T-helper 9 cell (primary cell): Measurements from ENCODE around the gene ZER1.
"Not testable (repeated sequence)": the region's sequence is repeated elsewhere in the genome, so short reads cannot be mapped to it uniquely, and the experiment has no call there.

ENCODE experiments used
- DNase-seq: peaks from one replicate; pipeline ENCODE4 v3.0.0-alpha.2; 2020

ZER1 gene

DNA sequence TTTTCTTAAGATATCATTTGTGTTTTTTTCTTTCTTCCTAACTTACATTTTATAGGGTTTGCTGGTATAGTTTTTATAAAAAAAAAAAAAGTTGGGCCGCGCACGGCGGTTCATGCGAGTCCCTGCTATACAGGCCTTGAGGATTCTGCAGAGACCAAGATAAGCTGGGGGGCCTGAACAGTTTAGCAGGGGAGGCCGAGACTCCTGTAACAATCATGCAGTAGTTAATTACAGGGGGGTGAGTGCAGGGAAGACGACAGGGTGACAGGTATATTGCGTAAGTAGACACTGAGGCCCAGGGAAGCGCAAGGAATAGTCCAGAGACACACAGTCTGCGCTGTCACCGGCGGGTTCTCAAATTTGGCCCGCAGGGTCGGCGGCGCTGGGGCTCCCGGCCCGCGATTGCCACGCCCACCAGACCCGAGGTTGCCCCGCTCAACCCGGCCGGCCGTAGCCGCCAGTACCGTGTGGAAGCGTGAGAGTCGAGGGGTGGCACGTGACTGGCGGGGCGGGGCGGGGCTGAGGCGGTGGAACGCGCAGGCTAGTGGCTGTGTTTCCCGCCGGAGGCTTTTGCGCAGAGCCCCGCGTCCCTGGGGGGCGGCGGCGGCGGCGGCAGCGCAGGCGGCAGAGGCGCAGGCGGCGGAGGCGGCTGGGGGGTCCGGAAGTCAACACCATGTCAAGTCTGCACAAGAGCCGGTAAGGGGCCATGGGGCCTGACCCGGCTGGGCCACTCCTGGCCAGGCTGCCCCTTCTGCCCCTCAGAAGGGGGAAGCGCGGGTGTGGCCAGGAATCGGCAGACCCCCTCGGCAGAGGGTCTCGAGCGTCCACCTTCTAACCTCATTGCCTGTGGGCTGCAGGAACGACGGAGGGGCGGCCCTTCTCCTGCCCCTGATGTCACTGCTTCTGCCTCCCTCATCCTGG, 15.2 kb upstream of the ZER1 start, which contains the start of gene TBC1D13:
Gene TBC1D13 (plus strand): TSS at position 573 of the 921 bp plus-strand sequence. CDS start 101 bp downstream, at position 674.
- DNase-seq = peak; percentile 89

DNA sequence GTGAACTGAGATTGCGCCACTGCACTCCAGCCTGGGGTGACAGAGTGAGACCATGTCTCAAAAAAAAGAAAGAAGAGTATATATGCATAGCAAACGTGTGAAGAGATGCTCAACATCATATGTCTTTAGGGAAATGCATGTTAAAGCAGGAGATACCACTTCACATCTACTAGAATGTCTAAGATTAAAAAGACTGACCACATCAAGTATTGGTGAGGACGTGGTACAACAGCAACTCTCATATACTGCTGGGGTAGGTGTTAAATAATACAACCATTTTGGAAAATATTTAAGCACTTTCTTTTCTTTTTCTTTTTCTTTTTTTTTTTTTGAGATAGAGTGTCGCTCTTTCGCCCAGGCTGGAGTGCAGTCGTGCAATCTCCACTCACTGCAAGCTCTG, 13.7 kb upstream of the ZER1 start:
- DNase-seq = no peak

DNA sequence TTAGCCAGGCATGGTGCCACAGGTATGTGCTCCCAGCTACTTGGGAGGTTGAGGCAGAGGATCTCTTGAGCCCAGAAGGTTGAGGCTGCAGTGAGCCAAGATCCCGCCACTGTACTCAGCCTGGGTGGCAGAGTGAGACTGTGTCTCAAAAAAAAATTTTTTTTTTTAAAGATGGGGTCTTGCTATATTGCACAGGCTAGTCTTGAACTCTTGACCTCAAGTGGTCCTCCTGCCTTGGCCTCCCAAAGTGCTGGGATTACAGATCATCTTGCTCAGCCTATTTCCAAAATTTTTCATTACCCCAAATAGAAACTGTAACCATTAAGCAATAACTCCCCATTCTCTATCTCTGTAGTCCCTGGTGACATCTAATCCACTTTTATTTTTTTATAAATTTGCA, 10.9 kb upstream of the ZER1 start:
- DNase-seq = no peak

DNA sequence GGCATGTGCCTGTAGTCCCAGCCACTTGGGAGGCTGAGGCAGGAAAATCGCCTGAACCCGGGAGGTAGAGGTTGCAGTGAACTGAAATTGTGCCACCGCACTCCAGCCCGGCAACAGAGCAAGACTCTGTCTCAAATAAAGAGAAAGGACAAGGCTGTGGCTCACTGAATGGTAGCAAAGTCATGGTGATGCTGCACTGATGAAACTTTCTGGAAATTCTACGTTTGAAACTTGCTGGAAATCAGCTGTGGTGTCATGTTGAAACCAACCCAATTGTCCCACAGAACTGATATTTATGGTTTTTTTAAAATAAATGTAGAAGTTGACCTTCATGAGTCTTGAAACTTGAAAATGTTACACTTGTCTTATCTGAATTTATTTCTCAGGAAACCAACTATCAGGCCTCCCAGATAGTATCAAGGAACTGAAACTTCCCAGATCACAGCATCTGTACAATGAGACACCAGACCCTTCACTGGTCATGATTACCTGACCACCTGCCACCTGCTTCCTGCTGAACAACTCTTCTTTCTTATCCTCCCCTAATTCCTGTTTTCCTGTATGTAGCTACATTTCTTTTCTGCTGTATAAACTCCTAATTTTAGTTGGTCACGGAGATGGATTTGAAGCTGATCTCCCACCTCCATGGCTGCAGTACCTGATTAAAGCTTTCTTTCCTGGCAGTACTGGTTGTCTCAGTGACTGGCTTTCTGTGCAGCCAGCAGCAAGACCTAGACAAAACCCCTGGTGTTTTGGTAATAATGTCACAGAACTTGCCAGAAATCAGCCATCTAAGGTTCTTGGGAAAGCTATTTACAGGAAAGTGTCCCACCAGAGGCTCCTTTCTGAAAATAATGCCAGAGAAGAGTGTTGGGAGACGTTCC, 9.7 kb upstream of the ZER1 start:
- no peak for DNase-seq

DNA sequence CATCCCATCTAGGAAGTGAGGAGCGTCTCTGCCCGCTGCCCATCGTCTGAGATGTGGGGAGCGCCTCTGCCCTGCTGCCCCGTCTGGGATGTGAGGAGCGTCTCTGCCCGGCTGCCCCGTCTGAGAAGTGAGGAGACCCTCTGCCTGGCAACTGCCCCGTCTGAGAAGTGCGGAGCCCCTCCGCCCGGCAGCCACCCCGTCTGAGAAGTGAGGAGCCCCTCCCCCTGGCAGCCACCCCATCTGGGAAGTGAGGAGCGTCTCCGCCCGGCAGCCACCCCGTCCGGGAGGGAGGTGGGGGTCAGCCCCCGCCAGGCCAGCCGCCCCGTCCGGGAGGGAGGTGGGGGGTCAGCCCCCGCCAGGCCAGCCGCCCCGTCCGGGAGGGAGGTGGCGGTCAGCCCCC, 8.4 kb upstream of the ZER1 start:
- not testable (repeated sequence) for DNase-seq

DNA sequence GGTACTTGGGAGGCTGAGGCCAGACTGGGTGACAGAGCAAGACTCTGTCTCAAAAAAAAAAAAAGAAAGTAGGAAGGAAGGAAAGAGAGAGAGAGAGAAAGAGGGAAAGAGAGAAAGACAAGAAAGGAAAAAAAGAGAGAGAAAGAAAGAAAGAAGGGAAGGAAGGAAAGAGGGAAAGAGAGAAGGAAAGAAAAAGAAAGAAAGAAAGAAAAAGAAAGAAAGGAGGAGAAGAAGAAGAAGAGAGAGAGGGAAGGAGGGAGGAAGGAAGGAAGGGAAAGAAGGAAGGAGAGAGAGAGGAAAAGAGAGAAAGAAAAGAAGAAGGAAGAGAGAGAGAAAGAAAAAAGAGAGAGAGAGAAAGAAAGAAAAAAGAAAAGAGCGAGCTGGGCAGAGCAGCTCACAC, 3.1 kb upstream of the ZER1 start:
- DNase-seq = no peak

DNA sequence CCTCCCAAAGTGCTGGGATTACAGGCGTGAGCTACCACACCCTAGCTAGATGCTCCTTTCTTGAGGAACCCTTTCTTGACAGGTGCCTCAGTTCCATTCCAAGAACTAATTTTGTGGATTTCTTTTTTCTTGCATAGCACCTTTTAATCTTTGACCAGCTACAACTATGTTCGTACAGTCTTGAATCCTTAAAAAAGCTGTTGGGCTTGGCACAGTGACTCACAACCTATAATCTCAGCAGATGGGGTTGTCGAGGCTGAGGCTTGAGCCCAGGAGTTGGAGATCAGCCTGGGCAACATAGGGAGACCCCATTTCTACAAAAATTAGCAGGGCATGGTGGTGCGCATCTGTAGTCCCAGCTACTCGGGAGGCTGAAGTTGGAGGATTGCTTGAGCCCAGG, 1.3 kb upstream of the ZER1 start:
- no peak for DNase-seq

DNA sequence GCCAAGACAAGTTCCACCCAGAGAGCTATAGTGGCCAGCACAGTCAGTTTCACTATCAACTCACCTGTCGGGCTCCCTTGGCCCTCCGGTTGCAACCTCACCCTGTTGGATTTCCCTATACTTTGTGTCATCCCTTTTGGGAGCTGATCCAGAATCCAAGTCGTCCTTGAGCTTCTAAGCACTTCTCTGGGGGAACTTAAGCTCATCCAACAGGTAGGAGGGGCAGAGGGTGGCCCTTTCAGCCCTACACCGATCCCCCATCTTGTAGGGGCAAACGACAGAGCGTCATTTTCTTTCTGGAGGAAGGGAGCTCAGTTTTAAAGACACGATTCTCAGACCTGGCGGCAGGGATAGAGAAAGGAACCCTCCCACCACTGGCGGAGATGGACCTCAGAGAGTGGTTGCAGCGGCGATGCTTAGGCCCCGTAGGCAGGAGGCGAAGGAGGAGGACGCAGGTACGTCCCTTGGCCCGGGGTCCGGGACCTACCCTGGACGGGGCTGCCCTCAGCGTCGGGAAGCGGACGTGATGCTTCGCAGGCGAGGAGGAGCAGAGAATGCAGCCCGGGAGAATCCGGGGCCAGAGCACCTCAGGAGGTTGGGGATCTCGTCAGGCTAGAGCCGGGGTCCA, 519 bp downstream of the ZER1 start:
- peak; percentile 4 for DNase-seq

DNA sequence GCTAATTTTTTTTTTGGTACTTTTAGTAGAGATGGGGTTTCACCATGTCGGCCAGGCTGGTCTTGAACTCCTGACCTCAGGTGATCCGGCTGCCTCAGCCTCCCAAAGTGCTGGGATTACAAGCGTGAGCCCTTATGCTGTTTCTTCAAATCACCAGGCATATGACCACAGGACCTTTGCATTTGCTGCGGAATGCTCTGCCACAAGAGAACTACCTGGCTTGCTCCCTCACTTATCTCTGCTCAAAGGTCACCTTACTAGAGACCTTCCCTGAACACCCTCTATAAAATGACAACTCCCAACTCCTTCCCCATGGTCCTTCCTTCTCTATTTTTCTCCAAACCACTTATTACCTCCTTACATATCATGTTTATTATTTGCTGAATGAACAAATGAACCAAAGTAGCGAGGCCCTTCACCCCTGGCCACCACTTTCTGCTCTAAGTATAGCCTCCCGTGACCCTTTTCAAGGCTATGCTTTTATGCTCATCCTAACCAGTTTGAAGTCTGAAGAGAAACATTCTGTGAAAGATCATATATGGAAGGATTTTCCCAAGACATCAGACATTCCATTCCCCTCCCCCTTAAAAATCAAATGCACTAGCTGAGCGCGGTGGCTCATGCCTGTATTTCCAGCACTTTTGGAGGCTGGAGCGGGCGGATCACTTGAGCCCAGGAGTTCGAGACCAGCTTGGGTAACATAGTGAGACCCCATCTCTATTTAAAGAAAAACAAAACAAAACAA, 1.3 kb downstream of the ZER1 start:
- DNase-seq = no peak

DNA sequence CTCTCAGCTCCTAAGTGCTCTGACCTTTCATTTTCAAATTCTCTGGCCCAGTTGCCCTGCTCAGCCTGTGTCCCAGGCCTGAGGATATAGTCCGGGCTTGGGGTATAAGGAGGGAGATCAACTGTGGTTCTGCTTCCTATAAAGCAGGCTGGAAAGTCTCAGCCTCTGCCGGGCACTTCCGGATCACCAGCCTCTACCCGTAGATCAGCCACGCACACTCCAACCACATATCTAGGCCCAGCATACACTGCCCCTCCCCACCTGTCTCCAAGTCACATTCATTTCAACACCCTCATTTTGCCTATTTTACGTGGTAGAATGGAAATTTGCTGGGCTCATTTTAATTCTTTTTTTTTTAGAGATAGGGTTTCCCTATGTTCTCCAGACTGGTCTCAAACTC, 3.1 kb downstream of the ZER1 start:
- DNase-seq = no peak

DNA sequence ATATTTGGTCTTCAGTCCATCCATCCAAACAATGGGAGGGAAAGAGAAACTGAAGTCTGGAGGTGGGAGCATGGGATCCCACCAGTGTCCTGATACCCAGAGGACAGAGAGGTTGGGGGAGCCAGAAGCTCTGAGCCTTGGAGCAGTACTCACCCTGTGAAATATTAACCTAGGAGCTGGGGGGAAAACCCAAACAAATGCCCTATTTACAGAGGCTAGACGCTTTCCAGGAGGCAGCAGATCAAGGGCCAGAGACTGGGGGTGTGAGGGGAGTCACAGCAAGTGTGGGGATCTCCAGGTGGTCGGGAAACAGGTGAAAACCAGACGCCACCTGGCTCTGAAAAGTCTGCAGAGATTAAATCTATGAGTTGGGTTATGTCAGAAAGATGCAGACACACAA, 6.2 kb downstream of the ZER1 start:
- no peak for DNase-seq

DNA sequence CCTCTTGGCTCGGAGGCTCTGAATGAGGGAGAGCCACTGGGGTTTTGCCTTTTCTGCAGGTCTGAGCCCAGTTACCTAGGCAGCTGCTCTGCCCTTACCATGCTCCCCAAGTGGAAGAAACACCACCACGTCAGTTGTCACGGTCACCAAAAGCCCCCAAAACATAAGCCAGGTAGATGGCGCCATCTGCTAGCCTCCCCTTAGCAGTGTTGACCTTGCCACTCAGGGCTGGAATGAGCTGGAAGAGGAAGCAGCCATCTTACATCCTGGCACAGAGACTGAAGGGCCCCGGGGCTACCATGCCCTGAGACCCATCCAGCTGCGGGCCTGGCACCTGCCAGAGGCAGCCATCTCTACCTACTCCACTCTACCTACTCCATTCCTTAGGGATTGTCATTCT, 7.4 kb downstream of the ZER1 start:
- DNase-seq = no peak

DNA sequence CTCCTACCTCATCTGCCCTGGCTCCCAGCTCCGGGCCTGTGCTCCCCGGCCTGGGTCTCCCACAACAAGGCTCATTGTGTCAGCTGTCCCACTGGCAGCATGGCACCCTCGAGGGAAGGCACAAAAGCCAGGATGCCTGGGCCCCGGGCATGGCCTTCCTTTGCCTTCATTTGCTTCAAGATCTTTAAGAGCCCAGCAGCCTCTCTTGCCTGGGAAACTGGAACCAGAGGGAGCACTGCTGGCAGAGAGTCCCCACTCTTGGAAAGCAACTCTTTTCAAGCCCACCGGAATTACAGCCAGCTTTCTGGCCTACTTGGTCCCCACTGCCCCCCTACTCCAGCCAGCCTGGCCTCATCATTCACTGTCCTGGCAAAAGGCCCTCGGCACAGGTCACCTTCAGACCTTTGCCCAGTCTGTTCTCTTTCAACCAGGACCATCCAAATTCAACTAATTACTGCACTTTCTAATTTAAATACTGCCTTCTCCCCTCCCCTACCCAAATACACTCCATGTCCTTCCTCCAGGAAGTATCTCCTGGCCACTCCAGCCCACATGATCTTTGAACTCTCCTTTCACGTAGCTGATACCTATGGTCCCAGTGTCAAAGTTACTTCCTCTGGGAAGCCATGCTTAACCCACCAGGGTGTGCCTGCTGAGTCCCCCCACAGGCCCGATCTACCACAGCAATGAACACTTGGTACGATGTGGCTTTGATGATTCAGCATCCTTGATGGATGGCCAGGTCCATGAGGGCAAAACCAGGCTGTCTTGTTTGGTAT, 8.9 kb downstream of the ZER1 start:
- DNase-seq = no peak

DNA sequence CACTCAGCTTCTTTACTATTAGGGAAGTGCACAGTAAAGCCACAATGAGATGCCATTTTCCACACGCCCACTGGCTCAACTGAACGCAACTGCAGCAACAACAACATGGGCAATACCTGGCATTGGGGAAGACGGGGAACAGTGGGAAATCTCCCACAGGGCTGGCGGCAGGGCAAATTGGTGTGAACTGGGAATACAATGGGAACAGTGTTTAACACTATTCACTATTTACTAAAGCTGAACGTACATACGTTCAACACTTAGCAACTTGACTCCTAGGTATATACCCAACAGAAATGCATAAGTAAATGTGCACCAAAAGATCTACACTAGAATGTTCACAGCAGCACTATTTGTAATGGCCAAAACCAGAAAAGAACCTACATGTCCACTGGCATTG, 14.1 kb downstream of the ZER1 start:
- DNase-seq = no peak

DNA sequence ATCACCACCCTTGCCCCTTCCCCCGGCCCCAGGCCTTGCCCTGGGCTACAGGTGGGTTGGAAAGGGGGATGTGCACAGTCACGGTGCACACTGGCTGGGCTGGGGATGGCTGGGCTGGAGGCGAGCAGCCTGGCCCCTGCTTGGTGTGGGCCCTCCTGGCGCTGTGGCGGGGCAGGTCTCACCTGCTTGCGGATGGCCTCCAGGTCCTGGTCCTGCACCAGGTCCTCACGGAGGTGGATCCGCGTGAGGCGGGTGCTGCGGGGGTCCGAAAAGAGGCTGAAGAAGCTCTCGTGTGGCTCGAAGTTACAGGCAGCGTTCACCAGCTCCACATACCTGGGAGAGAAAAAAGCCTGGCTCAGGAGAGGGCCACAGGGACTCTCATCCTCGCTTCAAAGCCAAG, 18.1 kb downstream of the ZER1 start:
- no peak for DNase-seq

DNA sequence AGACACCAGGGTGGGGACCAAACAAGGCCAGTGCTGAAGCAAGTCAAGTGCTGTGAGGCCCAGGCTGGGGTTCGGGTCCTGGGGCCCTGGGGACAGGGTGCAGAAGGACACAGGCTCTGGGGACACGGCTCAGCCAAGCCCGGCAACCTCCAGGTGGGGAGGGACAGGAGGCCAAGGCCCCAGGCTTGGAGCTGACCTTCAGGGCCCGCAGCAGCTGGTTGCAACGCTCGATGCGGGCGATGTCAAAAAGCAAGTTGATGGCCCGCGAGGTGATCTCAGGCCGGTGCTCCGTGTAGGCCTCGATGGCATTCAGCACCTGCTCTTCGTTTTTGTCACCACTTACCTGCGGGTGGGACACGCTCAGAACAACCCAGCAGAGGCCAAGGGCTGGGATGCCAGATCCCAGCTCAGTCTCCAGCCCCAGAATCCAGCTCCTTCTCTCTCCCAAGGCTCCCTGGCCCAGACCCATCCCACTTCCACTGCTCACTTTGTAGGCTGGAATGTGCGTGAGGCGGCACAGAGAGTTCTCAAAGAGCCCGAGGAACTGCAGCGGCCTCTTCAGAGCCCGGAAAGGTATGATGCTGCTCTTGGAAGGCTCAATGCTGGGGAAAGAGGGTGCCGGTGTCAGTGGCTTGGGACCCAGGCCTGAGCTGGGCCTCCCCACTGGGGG, 20.7 kb downstream of the ZER1 start:
- no peak for DNase-seq

DNA sequence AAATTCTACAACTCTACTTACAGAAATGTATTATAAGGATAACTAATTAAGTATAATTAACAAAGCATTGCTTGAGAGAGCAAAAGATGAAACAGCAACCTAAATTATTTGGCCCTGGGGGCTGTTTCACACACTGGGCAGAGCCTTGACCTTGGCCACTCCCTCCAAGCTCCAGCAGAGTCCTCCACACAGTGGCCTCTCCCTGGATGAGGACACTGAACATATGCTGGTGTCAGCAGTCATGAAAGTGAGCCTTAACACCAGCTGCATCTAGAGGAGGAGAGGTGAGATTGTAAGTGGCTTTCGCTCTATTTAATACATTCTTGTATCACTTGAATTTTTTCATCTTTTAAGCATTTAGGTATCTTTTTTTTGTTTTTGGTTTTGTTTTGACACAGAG, 24.5 kb downstream of the ZER1 start:
- DNase-seq = no peak

DNA sequence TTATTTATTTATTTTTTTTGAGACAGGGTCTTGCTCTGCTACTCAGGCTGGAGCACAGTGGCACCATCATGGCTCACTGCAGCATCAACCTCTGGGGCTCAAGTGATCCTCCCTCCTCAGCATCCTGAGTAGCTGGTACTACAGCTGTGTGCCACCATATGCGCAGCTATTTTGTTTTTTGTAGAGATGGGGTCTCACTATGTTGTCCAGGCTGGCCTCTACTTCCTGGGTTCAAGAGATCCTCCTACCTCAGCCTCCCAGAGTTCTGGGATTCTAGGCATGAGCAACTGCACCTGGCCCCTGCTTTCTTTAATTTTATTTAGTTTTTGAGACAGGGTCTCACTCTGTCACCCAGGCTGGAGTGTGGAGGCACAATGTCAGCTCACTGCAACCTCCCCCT, 28.3 kb downstream of the ZER1 start:
- DNase-seq = no peak

DNA sequence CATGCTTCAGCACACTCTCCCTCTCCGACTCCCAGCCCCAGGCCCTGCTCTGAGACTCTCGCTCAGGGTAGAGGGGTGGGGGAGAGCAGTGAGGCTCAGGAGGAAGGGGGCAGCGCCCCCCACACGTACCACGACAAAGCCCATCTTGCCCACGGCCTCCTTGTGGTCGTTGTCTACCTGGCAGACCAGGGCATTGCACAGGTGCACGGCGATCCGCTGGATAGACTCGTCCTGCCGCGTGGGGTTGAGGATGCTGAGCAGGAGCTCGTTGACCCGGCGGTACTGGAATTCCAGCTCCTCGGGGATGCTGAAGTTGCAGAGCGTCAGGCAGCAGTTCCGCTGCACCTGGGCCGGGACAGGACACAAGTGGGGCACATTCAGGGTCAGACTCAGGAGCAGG, 29.3 kb downstream of the ZER1 start:
- no peak for DNase-seq

DNA sequence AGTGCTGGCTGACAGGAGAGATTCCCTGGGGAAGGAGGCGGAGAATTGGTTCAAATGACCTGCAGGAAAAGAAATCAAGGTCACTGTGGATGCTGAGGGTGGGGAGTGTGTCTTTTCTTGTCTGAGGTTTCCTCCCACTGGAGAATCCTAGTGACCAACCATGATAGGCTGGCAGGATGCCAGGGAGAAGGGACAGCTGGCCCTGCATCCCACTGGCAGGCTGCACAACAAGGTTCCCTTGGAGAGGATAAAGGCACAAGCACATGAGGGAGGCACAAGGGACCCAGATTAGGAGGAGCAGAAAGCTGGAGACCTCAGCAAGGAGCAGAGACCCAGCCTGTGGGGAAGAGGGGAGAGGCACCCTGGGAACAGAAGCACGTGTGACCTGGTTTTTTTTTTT, 36.4 kb downstream of the ZER1 start:
- DNase-seq = no peak

DNA sequence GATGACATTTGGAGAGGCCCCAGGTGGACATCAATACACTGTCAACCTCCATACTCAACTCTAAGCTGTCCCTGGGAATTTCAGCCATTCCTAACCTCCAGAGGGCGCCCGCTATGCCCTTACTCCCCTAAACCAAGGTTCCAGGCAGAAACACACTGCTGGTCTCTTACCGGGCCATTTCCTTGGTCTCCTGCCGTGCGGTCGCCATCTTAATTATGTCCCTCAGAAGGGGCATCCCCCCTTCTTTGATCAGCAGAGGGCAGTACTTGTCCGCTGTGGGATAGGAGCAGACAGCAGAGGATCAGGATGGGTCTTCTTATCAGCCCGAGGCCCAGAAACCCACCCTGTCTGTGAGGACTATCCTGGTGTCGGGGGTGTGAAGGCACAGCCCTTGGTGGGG, 38.5 kb downstream of the ZER1 start:
- DNase-seq = no peak
